GM18502 (cell line): ENCODE measurements around the gene KCP.

ENCODE experiments used
- ATAC-seq: cut with Tn5 transposase; IDR thresholded peaks from one replicate; pipeline ENCODE4 v1.9.1; 2021; ENCODE audit warnings: mild to moderate bottlenecking; ENCODE audit not compliant: unreplicated experiment, poor library complexity

KCP gene

DNA sequence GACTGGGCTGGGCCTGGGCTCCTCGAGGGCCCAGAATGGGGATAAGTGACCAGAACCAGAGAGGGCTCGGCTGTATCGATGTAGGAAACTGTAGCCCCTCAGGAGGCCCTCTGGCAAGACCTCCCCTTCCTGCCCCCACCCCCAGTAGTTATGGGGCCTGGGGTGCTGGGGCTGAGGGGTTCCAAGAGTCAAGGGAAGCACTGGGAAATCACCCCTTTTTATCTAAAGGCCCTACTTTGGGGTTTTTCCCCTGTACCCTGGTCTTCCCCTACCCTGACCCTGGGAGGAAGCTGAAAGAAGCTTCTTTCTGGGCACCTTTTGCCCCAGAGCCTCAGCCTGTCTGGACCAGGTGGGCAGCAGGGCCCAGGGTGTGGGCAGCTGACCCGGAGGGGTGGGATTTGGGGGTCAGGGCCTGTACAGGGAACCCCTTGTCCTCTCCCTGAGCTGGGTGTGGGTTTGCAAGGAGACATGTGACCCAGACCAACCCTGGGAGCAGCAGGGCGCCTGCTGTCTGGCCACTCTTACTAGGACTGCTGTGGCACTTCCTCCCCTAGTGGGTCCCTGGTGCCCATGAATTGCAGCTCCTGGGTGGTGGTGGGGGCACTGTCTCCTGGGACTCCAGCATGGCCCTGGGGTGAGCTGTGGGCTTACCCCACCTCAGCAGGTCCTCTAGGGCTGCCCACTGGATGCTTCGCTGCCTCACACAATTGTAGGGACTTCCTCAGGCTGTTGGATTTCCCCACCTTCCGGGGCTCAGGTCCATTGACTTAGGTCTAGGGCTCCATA, 28.8 kb upstream of the KCP start:
- ATAC-seq = no peak

DNA sequence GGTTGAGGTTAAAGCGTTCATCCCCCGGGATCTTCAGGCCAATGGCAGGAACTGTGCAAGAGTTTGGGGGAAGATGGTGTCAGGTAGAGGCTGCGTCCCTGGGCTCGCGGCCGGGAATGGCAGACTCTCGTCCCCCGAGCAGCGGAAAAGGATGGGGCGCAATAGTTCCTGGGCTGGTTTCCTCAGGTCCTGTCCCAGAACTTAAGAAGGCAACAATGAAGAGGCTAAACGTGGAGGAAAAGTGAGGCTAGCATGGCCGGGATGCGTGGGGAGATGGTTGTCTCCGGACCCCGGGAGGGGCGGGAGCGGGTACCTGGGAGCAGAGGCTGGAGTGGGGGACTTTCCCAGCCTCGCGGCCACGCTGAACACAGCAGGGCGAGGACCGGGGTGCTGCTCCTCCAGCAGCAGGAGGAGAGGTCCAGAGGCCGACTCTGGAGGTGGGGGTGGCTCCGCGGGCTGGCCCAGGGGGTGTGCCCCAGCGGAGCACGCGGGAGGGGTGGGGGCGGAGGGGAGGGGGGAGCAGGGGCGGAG, 28.1 kb upstream of the KCP start:
- ATAC-seq = no peak

DNA sequence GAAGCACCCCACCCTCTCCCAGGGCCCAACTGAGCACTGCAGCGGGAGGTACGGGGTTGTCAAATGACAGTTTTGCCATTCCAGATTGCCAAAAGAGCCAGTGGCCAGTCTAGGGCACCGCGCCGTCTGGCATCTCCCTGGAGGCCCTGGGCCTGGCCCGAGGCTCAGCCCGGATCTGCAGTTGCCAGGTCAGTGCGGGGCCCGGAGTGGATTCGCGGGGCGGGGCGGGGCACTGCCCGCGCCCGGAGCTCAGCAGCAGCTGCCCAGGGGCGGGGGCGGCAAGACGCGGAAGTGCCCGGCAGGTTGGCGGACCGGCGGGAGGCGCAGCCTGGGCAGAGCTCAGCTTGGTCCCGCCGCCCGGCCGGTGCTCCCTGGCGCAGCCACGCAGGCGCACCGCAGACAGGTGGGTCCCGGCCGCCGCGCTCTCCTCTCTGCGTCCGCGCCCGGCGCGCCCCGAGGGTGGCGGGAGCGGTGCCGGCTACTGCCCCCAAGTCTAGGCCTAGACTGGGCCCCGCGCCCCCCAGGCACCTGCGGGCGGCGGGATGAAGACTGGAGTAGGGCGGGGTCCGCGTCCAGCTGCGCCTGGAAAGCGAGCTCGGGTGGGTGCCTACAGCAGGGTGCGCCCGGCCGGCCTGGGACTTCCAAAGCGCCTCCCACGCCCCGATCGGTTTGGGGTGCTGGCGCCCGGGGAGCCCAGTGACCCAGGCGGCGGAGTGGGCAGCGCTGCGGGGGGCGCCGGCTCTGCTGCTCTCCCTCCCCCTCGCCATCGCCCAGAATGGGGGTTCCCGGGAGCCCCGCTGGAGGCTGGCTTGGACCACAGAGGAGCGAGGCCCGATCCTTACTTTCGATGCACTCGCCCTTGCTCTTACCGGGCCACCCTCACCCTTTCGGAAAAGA, 27.4 kb upstream of the KCP start, which contains the start of gene IRF5:
TSS of gene IRF5 (plus strand) at position 281 of the 897 bp plus-strand sequence. CDS start 4,155 bp downstream, outside the sequence.
- ATAC-seq = peak; percentile 19

DNA sequence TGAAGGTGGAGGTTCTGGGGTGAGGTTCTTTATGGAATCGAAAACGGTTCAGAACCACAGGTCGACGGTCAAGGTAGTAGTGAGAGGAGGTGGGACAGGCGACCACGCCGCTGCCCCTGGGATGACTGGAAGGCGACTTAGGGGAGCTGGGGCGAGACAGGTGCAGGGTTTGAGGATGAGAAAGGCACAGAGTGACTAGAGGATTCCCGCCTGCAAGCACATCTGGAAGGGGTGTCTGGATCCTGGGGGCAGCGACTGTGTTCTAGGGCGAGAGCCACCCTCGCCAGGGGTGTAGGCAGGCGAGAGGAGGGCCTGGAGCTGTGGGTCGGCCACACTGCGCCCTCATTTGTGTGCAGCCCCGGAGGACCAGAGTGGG, 26.8 kb upstream of the KCP start:
- ATAC-seq = peak; percentile 0

DNA sequence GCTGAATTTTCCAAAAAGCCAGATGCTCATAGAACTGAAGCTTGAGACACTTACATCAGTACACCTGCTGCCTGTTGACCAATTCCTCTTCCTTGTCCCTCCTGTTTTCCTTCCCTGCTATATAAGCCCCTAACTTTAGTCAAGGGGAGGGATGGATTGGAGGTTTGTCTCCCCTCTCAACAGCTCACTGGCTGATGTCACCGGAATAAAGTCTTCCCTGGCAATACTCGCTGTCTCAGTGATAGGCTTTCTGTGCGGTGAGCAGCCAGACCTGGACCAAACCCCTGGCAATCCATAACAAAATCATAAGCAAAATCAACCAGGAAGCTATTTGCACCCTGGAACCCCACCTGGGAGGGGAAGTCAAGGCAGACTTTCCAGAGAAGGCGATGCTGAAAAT, 26.3 kb upstream of the KCP start:
- no peak for ATAC-seq

- ATAC-seq = no peak
Measured at GRCh38 chr7:128935342-128935730, 24.8 kb upstream of the KCP start.

- peak; percentile 51 for ATAC-seq
Measured at GRCh38 chr7:128934361-128935341, 24.1 kb upstream of the KCP start.

- peak; percentile 41 for ATAC-seq
Measured at GRCh38 chr7:128933180-128933891, 22.8 kb upstream of the KCP start.

DNA sequence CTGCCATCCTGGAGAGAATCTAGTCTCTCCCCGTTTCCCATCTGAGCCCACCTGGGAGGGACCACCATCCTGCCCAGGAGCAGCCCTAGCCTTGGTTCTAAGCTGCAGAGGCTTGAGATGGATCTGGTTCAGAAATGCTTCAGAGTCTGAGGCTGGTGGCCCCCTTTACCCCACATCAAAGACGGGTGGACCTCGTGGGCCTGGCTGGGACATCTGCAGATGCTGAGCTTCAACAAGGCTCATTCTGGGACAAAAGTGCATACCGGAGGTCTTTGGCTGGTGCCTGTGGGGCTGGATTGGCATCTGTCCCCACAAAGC, 22.3 kb upstream of the KCP start:
- no peak for ATAC-seq

DNA sequence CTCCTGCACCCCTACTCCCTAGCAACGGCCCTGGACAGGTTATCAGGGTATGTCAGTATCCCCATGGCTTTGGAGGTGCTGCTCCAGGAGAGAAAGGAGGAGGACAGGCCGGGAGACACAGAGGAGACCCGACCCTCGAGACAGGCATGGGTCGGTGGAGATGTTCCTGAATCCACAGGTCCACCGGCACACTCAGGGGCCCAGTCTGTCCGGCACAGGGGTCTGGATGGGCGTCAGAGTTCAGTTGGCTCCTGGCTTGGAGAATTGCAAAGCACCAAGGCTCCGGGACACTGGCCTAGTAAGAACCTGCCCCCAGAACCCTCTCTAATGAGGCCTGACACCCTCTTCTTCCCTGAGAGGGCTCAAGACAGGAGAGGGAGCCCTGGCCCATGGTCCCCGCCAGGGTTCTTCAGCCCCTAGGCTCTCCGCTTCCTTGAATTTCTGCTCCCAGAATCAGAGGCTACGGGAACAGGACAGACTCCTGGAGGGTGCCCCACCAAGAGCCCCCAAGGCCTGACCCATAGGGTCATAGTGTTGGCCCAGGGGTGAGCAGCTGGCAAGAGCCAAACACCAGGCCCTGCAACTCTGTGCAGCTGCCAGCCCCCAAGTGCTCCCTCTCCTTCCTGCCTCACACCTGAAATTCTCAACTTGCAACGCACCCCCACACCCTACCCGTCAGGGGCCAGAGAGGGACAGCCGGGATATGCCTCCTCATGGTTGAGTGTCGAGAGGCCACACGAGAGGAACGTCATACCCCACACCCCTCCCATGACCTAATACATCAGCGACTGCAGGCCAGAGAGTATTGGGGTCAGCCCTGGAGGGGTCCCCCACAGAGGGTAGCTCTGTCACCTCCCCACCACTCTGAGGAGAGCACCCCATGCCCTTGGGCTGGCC, 21.7 kb upstream of the KCP start:
- ATAC-seq = no peak

- no peak for ATAC-seq
Measured at GRCh38 chr7:128931190-128931798, 20.8 kb upstream of the KCP start.

- no peak for ATAC-seq
Measured at GRCh38 chr7:128928882-128929788, 18.6 kb upstream of the KCP start.

DNA sequence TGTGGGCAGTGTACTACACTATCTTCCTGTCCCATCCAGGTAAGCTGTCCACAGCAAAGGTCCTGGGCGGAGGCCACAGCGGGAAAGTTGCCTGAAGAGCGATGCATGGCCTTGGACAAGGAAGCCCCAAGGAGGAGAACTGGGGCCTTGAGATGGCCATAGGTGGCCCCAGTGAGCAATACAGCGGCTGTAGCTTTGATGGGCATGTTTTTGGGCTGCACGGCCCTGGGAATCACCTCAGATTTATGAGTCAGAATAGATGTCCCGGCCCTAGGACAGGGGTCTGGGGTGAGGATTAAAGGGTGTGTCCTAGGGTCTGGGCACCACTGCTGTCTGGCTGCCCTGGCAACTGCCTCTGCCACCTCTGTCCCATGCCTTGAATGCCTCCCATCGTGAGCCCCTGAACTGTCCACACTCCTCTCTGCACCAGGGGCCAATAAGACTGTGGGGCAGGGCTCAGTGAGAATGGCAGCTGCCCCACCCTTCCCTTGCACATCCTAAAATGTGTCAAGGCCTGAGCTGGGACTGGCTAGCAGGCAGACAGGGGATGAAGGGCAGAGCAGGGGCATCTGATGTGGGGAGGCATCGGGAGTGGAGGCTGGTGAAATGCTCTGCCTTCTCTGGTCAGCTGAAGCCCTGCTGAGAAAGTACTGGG, 17.8 kb upstream of the KCP start:
- ATAC-seq = no peak

DNA sequence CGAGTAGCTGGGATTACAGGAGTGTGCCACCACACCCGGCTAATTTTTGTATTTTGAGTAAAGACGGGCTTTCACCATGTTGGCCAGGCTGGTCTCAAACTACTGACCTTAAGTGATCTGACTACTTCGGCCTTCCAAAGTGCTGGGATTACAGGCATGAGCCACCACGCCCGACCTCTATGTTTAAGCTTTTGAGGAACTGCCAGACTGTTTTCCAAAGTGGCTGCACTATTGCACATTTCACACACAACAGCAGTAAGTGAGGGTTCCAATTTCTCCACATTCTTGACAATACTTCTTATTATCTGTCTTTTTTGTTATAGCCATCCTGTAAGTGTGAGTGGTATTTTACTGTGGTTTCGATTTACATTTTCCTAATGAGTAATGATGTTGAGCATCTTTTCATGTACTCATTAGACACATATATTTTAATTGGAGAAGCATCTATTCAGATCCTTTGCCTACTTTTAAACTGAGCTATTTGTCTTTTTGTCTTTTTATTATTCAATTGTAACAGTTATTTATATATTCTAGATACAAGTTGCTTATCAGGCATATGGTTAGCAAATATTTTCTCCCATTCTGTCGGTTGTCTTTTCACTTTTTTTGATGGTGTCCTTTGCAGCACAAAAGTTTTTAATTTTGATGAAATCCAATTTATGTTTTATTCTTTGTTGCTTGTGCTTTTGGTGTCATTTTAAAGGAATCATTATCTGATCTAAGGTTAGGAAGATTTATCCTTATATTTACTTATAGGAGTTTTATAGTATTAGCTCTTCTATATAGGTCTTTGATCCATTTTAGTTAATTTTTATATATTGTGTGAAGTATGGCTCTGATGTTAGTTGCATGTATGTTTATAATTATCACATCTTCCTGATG, 14.4 kb upstream of the KCP start:
- no peak for ATAC-seq

DNA sequence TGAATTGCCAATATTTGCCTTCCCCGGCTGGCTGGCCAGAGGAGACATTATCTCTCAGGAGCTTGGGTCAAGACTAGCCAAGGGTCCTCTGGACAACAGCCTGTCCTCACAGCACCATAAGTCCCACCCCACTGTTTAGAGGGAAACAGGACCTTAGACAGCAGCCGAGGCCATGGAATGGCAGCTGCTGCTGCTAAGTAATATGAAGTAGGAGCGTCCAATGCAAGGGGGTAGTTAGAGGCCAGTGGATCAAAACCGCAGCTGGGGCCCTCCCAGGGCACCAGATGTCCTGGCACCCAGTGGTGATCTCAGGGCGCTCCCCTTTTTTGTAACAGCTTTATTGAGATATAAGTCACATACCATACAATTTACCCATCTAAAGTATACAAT, 12.9 kb upstream of the KCP start:
- no peak for ATAC-seq
